ENCODE results near the gene EPB41L2. TPM values are rescaled to one million over a fixed set of nuclear protein-coding genes. Genes with fewer than 3 reads are reported as not detected.
"Not testable (repeated sequence)": the region's sequence is repeated elsewhere in the genome, so short reads cannot be mapped to it uniquely, and the experiment has no call there.

Gene EPB41L2
- total RNA-seq, 1 donor from 2014 or later, result 38.3 TPM

DNA sequence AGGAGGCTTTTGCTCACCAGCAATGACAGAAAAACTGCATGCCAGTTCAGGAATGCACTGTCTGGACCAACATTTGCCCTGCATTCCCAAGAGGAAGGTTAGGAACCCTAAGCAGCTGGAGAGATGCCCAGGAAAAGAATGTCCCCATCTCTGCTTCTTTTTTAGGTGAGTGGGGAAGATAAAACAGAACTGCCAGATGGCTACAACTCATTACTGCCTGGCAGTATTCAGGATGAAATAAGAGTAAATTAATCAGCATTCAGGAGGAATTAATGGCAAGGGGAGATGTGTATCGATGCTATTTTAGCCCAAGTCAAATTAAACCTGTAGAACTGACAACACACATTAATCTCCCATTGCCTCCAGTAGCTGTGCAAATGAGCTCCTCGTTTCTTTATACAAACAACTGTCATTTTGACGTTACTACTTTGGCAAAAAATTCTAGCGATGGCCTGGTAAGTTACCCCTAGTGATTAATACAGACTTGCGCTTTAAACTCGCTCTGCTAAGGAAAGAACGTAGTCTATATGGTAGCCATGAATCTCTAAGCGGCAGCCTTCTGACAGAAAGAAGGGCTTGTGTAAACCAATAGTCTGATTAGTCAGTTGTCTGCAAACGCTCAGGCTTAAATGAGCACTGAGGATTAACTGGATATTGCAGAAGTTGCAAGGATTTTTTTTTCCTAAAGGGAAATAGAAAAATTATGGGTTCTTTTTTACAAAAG, 252.6 kb downstream of the EPB41L2 start:
- DNase-seq (ENCODE audit: low read depth), result no peak
- TF ChIP-seq, protein P1, sequence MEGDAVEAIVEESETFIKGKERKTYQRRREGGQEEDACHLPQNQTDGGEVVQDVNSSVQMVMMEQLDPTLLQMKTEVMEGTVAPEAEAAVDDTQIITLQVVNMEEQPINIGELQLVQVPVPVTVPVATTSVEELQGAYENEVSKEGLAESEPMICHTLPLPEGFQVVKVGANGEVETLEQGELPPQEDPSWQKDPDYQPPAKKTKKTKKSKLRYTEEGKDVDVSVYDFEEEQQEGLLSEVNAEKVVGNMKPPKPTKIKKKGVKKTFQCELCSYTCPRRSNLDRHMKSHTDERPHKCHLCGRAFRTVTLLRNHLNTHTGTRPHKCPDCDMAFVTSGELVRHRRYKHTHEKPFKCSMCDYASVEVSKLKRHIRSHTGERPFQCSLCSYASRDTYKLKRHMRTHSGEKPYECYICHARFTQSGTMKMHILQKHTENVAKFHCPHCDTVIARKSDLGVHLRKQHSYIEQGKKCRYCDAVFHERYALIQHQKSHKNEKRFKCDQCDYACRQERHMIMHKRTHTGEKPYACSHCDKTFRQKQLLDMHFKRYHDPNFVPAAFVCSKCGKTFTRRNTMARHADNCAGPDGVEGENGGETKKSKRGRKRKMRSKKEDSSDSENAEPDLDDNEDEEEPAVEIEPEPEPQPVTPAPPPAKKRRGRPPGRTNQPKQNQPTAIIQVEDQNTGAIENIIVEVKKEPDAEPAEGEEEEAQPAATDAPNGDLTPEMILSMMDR (conservative IDR thresholded peaks at IDR 0.05; ENCODE audit: low read depth, low read length), result no peak
- H3K4me3 ChIP-seq (ENCODE audit: low read depth, low read length), result no peak overlapping the region

DNA sequence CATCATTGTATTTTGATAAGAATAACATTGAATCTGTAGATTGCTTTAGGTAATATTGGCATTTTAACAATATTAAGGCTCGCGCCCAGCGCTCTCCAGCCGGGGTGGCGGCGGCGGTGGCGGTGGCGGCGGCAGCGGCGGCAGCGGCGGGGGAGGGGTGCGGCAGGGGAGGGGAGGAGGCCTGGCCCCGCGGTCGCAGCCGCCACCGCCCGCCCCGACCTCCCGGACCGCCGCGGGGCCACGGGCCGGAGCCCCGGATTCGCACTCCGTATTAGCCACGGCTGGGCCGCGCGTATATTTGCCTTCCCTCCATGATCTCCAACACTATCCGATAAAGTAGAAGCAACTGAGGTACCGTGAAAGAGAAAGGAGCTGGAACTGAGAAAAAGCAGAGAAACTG, 261.7 kb downstream of the EPB41L2 start:
- DNase-seq (ENCODE audit: low read depth); H3K4me3 ChIP-seq (ENCODE audit: low read depth, low read length): not testable (repeated sequence)

DNA sequence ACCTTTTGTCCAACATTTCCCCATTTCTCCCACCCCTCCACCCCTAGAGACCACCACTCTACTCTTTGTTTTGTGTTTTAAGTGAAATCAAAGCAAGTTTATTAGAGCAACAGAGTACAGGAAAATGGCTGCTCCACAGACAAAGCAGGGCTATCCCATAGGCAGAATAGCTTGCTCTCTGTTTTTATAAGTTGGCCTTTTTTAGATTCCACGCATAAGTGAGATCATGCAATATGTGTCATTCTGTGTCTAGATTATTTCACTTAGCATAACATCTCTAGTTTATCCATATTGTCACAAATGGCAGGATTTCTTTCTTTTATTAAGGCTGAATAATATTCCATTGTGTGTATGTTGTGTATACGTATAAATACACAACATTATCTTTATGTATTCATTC, 266.0 kb downstream of the EPB41L2 start:
- TF ChIP-seq, protein P1 (conservative IDR thresholded peaks at IDR 0.05; ENCODE audit: low read depth, low read length), result no peak
- H3K4me3 ChIP-seq (ENCODE audit: low read depth, low read length), result no peak overlapping the region
- DNase-seq (ENCODE audit: low read depth), result no peak

DNA sequence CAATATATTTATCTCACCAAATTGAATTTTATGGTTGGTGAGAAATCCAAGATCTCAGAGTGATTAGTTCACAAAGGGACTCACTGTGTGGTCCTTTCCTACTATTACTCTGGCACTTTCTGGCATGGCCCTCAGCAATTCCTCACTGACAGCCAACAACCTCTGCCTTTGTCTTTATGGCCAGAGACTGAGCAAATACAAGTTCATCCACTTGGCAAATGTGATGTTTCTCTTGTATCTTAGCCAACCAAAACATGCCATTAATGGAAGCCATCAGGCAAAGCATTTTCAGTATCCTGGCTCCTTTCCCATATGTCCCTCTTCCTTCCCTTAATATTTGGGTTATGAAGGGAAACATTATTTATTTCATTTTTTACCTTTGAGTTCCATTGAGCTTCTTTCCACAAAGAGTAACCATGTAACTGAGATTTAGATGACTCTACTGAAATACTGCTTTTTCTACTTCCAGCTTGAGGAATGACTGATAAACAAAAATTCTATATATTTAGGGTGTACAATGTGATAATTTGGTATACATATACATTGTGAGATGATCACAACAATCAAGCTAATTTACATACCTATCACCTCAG, 266.6 kb downstream of the EPB41L2 start:
- peak; percentile 4 for DNase-seq (ENCODE audit: low read depth)
- TF ChIP-seq, protein P1 (conservative IDR thresholded peaks at IDR 0.05; ENCODE audit: low read depth, low read length), result no peak
- no peak overlapping the region for H3K4me3 ChIP-seq (ENCODE audit: low read depth, low read length)

DNA sequence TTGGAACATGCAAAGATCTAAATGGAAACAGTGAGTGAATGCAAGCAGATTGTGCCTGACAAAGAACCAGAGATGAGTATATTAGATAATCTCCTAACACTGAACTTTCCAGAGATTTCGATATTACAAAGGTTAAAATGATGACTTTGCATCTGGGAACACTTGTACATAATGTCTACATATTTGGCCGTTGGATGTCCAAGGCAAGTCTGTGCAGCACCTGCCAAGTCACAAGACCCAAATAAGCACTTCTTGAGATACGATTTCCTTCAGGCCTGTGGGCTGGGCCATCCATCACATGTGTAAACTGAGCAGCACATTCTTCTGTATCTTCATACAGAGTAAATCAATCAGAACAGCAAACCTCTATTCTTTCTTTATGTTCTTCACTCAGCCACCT, 268.3 kb downstream of the EPB41L2 start:
- no peak for DNase-seq (ENCODE audit: low read depth)
- TF ChIP-seq, protein P1 (conservative IDR thresholded peaks at IDR 0.05; ENCODE audit: low read depth, low read length), result no peak
- H3K4me3 ChIP-seq (ENCODE audit: low read depth, low read length), result no peak overlapping the region

DNA sequence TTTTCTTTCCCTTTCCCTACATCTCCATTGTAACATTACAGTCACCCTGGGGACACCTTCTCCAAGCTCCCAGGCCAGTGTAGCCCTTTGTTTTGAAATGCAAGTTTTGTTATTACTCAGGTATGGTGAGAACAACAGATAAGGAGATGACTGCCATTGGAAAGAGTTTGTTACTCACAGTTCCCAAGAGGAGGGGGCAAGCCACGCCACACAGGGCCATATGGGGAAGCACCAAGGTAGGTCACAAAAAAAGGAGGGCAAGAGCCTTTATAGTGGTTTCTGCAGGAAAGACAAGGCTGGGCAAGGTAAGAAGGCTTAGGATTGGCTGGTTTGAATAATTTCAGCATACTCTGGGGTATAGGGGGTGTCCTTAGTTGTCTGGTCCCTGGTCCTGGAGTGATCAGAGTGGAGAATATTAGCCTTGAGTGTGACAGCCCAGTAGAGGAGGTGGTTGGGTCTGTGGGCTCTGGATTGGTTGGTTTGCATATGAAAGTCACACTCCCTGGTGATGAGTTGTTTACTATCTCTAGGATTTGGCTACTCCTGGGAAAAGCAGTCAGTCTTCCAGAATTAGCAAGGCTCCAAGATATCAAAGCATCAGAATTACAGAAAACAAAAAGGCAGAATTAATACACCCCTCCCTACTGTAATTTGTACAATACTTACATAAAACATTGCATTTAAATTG, 268.9 kb downstream of the EPB41L2 start:
- no peak for DNase-seq (ENCODE audit: low read depth)
- H3K4me3 ChIP-seq (ENCODE audit: low read depth, low read length), result no peak overlapping the region
- TF ChIP-seq, protein P1 (conservative IDR thresholded peaks at IDR 0.05; ENCODE audit: low read depth, low read length), result no peak

Other genes starting within 250 kb of the EPB41L2 start
- gene SMLR1, start 235.8 kb downstream of the EPB41L2 start, total RNA-seq, result not detected in 2 replicates
- gene AKAP7, start 72.2 kb upstream of the EPB41L2 start, total RNA-seq, result 2.5 and 3.5 TPM in 2 replicates

Data from epithelial cell of proximal tubule (primary cell).